ENCODE measurements around the gene TSEN54. TPM values are rescaled to one million over a fixed set of nuclear protein-coding genes. Genes with fewer than 3 reads are reported as not detected.

Gene TSEN54
- polyA plus RNA-seq, 1 of the 3 experiments (the other 2 are of a cell fraction), result 29.8 TPM

- WGBS (ENCODE audit: low lambda C conversion rate), result 94% methylated on average over 13 of the region's 13 CpGs
- H3K4me1 ChIP-seq (ENCODE audit: control insufficient read depth in 1 of 2, insufficient read depth in 2 of 2, low read depth in 1 of 2, low read length in 1 of 2), result no peaks in the 10 kb centered on the region
- no peaks in the 10 kb centered on the region for H3K9me2 ChIP-seq
- no peak overlapping the region for H3K9ac ChIP-seq
- H3K79me2 ChIP-seq (ENCODE audit: insufficient read depth), result peaks cover 34% of the 10 kb centered on the region
- H3K4me3 ChIP-seq (ENCODE audit: low read depth in 2 of 2, low read length in 1 of 2), result no peak overlapping the region
- no peak overlapping the region for H3K4me2 ChIP-seq
- no peaks in the 10 kb centered on the region for H4K20me1 ChIP-seq (ENCODE audit: insufficient read depth)
- no peaks in the 10 kb centered on the region for H3F3A ChIP-seq (replicated peaks; ENCODE audit: insufficient read depth)
- ChIA-PET POLR2A (interaction anchor here (0.7 to 0.9 kb wide), 2 partner anchors 12 to 37 kb away, joined by 4 to 5 read pairs; partner anchors contain the start of gene TMEM94), CTCF (interaction anchor here (0.7 to 0.9 kb wide), 2 partner anchors 12 to 24 kb away, joined by 3 read pairs; no protein-coding TSS in a partner anchor)
- H3K27me3 ChIP-seq (ENCODE audit: insufficient read depth), result no peaks in the 10 kb centered on the region
- TF ChIP-seq POLR2AphosphoS5 (IDR thresholded peaks at IDR 0.05; ENCODE audit: low read depth, low read length), result no peak
- TF ChIP-seq EZH2phosphoT487 (IDR thresholded peaks at IDR 0.05; ENCODE audit: borderline replicate concordance, low read depth), result no peak
- TF ChIP-seq EP300 (IDR thresholded peaks at IDR 0.05; ENCODE audit: borderline replicate concordance in 1 of 2, low read depth in 1 of 2, low read length in 1 of 2), result no peak
- no peak for TF ChIP-seq USF2 (IDR thresholded peaks at IDR 0.05; ENCODE audit: borderline replicate concordance, low read depth, low read length)
- no peak for TF ChIP-seq JUND (IDR thresholded peaks at IDR 0.05)
- no peak for TF ChIP-seq IRF3 (IDR thresholded peaks at IDR 0.05; ENCODE audit: low read depth, low read length)
- DNase-seq, result no peak
- H2AFZ ChIP-seq (ENCODE audit: low read depth), result no peak overlapping the region
- no peaks in the 10 kb centered on the region for H3K9me3 ChIP-seq
- peaks cover 13 to 19% of the 10 kb centered on the region in 2 experiments for H3K36me3 ChIP-seq (replicated peaks in 1 of 2; ENCODE audit: control insufficient read depth in 1 of 2, insufficient read depth in 2 of 2, low read length in 1 of 2)
- no peak overlapping the region for H3K27ac ChIP-seq (ENCODE audit: low read depth in 2 of 2, low read length in 1 of 2)
Measured at GRCh38 chr17:75468779-75469373, 47.5 kb upstream of the TSEN54 start.

GRCh38 chr17:75471207-75471606, 45.1 kb upstream of the TSEN54 start:
- ChIA-PET CTCF (interaction anchor here (0.9 to 1.2 kb wide), 3 partner anchors 17 to 45 kb away, joined by 3 read pairs; partner anchors contain the start of gene TSEN54), POLR2A (no interaction called here)
- no peaks in the 10 kb centered on the region for H3K4me1 ChIP-seq (ENCODE audit: control insufficient read depth in 1 of 2, insufficient read depth in 2 of 2, low read depth in 1 of 2, low read length in 1 of 2)
- no peaks in the 10 kb centered on the region for H3K27me3 ChIP-seq (ENCODE audit: insufficient read depth)
- TF ChIP-seq JUND (IDR thresholded peaks at IDR 0.05) (no peak), NFIC (IDR thresholded peaks at IDR 0.05; ENCODE audit: borderline replicate concordance) (no peak), RCOR1 (IDR thresholded peaks at IDR 0.05; ENCODE audit: low read length) (no peak), MEF2A (IDR thresholded peaks at IDR 0.05; ENCODE audit: borderline replicate concordance, low read depth) (no peak), FOSL2 (IDR thresholded peaks at IDR 0.05; ENCODE audit: borderline replicate concordance, low read depth) (no peak), USF1 (IDR thresholded peaks at IDR 0.05; ENCODE audit: borderline replicate concordance, low read depth) (no peak), ELF1 (IDR thresholded peaks at IDR 0.05) (no peak), YY1 (IDR thresholded peaks at IDR 0.05; ENCODE audit: low read depth) (no peak), POLR2AphosphoS5 (IDR thresholded peaks at IDR 0.05; ENCODE audit: low read depth, low read length) (no peak), RXRA (IDR thresholded peaks at IDR 0.05; ENCODE audit: borderline replicate concordance, low read depth) (no peak), IRF3 (IDR thresholded peaks at IDR 0.05; ENCODE audit: low read depth, low read length) (no peak), CHD2 (IDR thresholded peaks at IDR 0.05; ENCODE audit: low read length, partially characterized antibody) (no peak), TCF12 (IDR thresholded peaks at IDR 0.05) (no peak)
- peaks cover 13% of the 10 kb centered on the region; the same call in 1 of the 2 replicates for H4K20me1 ChIP-seq (ENCODE audit: insufficient read depth)
- H3K9ac ChIP-seq, result no peak overlapping the region
- H3K36me3 ChIP-seq (replicated peaks in 1 of 2; ENCODE audit: control insufficient read depth in 1 of 2, insufficient read depth in 2 of 2, low read length in 1 of 2), result peaks cover 19% of the 10 kb centered on the region in 2 experiments
- no peaks in the 10 kb centered on the region for H3F3A ChIP-seq (replicated peaks; ENCODE audit: insufficient read depth)
- no peaks in the 10 kb centered on the region for H3K9me3 ChIP-seq
- DNase-seq, result no peak
- H2AFZ ChIP-seq (ENCODE audit: low read depth), result no peak overlapping the region
- H3K4me3 ChIP-seq (ENCODE audit: low read depth in 2 of 2, low read length in 1 of 2), result no peak overlapping the region
- WGBS (ENCODE audit: low lambda C conversion rate), result 93% methylated on average over 6 of the region's 6 CpGs
- no peaks in the 10 kb centered on the region for H3K9me2 ChIP-seq
- peaks cover 20% of the 10 kb centered on the region for H3K79me2 ChIP-seq (ENCODE audit: insufficient read depth)
- H3K4me2 ChIP-seq, result no peak overlapping the region
- H3K27ac ChIP-seq (ENCODE audit: low read depth in 2 of 2, low read length in 1 of 2), result no peak overlapping the region
